Body of pancreas (tissue), 4 donors: ENCODE results near the gene CTNNAL1.

Experiments
- POLR2A ChIP-seq, 3 donors: fragments of 450-650 bp; IDR thresholded peaks; one replicate each; pipeline ENCODE4 v1.6.1; 2016; ENCODE audit warnings: antibody characterized with exemption in 3 of 3, mild to moderate bottlenecking in 2 of 3
- TF ChIP-seq, protein P1 (sequence below), 7 experiments: fragments of 450-650 bp in 4 of 7; fragments of 200-600 bp in 3 of 7; sonication (generic) in 3 of 7; IDR thresholded peaks; one replicate each; pipeline ENCODE4 v1.5.1; 2016 to 2019; ENCODE audit warnings: antibody characterized with exemption in 7 of 7

DNA sequence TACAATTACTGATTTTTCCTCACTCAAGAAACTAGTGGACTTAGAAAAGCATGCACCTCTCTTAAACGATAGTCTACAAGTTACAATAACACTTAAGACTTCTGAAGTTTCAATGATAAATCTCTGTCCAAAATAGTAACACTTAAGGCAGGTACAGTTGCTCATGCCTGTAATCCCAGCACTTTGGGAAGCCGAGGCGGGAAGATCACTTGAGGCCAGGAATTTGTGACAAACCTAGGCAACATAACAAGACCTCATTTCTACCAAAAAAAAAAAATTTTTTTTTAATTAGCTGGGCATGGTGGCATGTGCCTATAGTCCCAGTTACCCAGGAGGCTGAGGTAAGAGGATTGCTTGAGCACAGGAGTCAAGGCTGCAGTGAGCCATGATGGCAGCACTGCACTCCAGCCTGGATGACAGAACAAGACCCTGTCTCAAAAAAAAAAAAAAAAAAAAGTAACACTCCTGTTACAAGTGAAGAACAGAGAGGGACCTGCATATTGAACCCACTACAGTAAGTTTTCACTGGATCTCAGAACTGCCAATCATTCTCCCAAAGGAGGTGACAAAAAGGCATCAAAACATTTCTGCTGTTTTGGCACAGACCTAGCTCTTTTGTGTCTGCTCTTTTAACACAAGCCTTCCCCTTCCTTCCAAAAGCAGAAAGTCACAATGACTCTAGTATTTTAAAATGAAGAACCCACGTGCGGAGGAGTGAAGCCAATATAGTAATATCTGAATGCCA lies 75.6 kb downstream of the CTNNAL1 start:
- no peak for TF ChIP-seq POLR2A (IDR thresholded peaks at IDR 0.05)
- TF ChIP-seq, protein P1, sequence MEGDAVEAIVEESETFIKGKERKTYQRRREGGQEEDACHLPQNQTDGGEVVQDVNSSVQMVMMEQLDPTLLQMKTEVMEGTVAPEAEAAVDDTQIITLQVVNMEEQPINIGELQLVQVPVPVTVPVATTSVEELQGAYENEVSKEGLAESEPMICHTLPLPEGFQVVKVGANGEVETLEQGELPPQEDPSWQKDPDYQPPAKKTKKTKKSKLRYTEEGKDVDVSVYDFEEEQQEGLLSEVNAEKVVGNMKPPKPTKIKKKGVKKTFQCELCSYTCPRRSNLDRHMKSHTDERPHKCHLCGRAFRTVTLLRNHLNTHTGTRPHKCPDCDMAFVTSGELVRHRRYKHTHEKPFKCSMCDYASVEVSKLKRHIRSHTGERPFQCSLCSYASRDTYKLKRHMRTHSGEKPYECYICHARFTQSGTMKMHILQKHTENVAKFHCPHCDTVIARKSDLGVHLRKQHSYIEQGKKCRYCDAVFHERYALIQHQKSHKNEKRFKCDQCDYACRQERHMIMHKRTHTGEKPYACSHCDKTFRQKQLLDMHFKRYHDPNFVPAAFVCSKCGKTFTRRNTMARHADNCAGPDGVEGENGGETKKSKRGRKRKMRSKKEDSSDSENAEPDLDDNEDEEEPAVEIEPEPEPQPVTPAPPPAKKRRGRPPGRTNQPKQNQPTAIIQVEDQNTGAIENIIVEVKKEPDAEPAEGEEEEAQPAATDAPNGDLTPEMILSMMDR (IDR thresholded peaks at IDR 0.05) = no peak
